Neutrophil (primary cell): ENCODE measurements around the gene KLHL40.

Experiments used
- H3K27ac ChIP-seq: fragments of 200-600 bp; sonication (generic); 2 replicates; pipeline ENCODE4 v1.5.1; 2016; ENCODE audit warnings: mild to moderate bottlenecking, moderate library complexity
- H3K27me3 ChIP-seq: fragments of 200-600 bp; sonication (generic); 2 replicates; pipeline ENCODE4 v1.6.0; 2016; ENCODE audit warnings: mild to moderate bottlenecking
- H3K36me3 ChIP-seq: fragments of 200-600 bp; sonication (generic); 2 replicates; pipeline ENCODE4 v1.5.1; 2017
- H3K4me1 ChIP-seq, 2 experiments: fragments of 200-600 bp in 1 of 2; sonication (generic) in 1 of 2; 1 replicate in 1 of 2; 2 replicates in 1 of 2; pipeline versions ENCODE4 v1.5.1 to v1.6.1; 2013 to 2016; ENCODE audit warnings: low read depth in 1 of 2, low read length in 1 of 2, mild to moderate bottlenecking in 1 of 2, moderate library complexity in 1 of 2; ENCODE audit not compliant: control insufficient read depth in 1 of 2, insufficient read depth in 1 of 2
- H3K4me3 ChIP-seq, 2 experiments: fragments of 200-600 bp in 1 of 2; sonication (generic) in 1 of 2; 1 replicate in 1 of 2; 2 replicates in 1 of 2; pipeline ENCODE4 v1.5.1; 2013 to 2016; ENCODE audit warnings: low read depth in 1 of 2, low read length in 1 of 2, mild to moderate bottlenecking in 1 of 2, moderate library complexity in 1 of 2
- H3K9me3 ChIP-seq: fragments of 200-600 bp; sonication (generic); 2 replicates; pipeline ENCODE4 v1.5.1; 2016
- TF ChIP-seq, protein P1 (sequence below): fragments of 200-600 bp; sonication (generic); IDR thresholded peaks from 2 replicates; pipeline ENCODE4 v1.5.1; 2016; ENCODE audit warnings: antibody characterized with exemption

The KLHL40 gene

DNA sequence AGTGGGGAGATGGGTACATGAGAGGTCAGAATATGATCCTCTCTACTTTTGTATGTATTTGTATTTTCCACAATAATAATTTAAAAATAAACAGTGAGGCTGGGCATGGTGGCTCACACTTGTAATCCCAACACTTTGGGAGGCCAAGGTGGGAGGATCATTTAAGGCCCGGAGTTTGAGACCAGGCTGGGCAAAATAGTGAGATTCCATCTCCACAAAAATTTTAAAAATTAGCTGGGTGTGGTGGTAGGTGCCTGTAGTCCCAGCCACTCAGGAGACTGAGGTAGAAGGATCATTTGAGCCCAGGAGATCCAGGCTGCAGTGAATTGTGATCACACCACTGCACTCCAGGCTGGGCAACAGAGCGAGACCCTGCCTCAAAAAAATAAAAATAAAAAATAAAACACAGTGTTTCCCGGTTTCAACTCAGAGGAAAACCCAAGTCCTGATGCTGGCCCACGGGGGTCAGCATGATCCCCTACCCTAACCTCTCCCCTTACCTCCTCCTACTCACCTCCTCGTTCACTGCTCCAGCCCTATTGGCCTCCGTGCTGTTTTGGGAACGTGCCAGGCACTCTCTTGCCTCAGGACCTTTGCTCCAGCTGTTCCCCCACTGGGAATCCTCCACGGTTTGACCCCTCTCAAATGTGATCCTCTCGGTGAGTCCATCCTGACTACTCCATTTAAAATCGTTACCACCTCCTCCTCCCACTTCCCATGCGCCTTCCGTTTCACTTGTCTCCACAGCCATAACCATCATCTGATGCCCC, 2.9 kb upstream of the KLHL40 start:
- Histone ChIP-seq H3K4me1 (peaks cover 0 to 5% of the 10 kb centered on the region in 2 experiments), H3K27ac (no peak overlapping the region), H3K9me3 (no peaks in the 10 kb centered on the region), H3K27me3 (peaks cover 67% of the 10 kb centered on the region), H3K4me3 (no peak overlapping the region), H3K36me3 (no peaks in the 10 kb centered on the region)
- TF ChIP-seq, protein P1, sequence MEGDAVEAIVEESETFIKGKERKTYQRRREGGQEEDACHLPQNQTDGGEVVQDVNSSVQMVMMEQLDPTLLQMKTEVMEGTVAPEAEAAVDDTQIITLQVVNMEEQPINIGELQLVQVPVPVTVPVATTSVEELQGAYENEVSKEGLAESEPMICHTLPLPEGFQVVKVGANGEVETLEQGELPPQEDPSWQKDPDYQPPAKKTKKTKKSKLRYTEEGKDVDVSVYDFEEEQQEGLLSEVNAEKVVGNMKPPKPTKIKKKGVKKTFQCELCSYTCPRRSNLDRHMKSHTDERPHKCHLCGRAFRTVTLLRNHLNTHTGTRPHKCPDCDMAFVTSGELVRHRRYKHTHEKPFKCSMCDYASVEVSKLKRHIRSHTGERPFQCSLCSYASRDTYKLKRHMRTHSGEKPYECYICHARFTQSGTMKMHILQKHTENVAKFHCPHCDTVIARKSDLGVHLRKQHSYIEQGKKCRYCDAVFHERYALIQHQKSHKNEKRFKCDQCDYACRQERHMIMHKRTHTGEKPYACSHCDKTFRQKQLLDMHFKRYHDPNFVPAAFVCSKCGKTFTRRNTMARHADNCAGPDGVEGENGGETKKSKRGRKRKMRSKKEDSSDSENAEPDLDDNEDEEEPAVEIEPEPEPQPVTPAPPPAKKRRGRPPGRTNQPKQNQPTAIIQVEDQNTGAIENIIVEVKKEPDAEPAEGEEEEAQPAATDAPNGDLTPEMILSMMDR, result no peak

DNA sequence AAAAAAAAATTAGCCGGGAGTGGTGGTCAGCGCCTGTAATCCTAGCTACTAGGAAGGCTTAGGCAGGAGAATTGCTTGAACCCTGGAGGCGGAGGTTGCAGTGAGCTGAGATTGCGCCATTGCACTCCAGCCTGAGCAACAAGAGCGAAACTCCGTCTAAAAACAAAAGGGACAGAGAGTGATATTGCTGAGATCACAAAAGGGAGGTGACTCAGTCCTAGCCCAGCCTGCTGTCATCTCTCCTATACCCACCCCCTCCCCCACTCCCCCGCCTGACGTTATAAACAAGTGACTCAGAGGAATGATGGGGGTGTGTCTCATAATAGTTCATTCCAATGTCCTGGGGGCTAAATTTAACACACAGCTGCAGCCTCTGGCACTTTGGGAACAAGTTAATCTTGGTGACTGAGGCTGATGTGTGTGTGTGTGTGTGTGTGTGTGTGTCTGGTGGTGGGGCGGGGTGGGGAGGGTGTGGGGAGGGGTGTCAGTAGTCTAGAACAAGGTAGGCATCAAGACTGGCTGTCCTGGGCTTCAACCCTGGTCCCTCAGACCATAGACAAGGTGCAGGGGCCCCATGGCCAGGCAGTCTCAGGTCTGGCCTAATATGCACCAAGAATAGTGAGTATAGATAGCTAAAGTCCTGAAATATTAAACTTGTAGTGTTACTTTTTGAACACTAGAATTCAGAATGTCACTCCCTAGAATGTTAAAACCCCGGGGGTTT, 1.3 kb upstream of the KLHL40 start:
- TF ChIP-seq, protein P1, result no peak
- Histone ChIP-seq H3K4me3 (no peak overlapping the region), H3K27me3 (peaks cover 79% of the 10 kb centered on the region), H3K4me1 (peaks cover 0 to 5% of the 10 kb centered on the region in 2 experiments), H3K9me3 (no peaks in the 10 kb centered on the region), H3K36me3 (no peaks in the 10 kb centered on the region), H3K27ac (no peak overlapping the region)

DNA sequence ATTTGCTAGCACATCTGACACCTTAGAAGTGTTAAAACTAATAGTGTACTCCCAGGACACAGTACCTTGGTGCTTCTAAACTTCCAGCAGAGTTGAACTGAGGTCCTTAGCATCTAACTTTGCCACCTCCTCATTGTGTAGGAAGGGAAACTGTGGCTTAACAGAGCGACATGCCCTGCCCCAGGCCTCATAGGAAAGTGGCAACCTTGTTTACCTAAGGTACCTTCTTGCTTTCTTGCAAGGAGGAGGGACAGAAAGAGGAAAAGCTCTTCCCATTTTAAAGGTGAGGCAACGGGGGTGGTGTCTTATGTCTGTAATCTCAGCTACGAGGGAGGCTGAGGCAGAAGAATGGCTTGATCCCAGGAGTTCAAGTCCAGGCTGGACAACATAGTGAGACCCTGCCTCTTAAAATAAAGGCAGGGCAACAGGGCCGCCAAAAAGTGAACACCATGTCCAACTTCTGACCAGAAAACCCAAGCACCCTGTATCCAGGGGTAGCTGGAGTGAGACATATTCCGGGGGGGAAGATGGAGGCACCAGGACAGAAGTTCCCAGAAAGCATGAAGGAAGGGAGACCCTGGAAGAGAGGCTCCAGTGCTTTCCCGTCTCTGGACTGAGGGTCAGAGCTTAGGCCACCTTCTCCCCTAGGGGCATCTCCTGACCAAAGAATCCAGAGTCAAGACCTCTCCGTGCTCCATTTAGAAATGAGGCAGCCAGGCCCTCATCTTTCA, 540 bp upstream of the KLHL40 start:
- no peak overlapping the region for H3K27ac ChIP-seq
- H3K9me3 ChIP-seq, result no peaks in the 10 kb centered on the region
- peaks cover 0 to 5% of the 10 kb centered on the region in 2 experiments for H3K4me1 ChIP-seq
- H3K27me3 ChIP-seq, result peaks cover 86% of the 10 kb centered on the region
- TF ChIP-seq, protein P1, result no peak
- H3K36me3 ChIP-seq, result no peaks in the 10 kb centered on the region
- H3K4me3 ChIP-seq, result no peak overlapping the region

DNA sequence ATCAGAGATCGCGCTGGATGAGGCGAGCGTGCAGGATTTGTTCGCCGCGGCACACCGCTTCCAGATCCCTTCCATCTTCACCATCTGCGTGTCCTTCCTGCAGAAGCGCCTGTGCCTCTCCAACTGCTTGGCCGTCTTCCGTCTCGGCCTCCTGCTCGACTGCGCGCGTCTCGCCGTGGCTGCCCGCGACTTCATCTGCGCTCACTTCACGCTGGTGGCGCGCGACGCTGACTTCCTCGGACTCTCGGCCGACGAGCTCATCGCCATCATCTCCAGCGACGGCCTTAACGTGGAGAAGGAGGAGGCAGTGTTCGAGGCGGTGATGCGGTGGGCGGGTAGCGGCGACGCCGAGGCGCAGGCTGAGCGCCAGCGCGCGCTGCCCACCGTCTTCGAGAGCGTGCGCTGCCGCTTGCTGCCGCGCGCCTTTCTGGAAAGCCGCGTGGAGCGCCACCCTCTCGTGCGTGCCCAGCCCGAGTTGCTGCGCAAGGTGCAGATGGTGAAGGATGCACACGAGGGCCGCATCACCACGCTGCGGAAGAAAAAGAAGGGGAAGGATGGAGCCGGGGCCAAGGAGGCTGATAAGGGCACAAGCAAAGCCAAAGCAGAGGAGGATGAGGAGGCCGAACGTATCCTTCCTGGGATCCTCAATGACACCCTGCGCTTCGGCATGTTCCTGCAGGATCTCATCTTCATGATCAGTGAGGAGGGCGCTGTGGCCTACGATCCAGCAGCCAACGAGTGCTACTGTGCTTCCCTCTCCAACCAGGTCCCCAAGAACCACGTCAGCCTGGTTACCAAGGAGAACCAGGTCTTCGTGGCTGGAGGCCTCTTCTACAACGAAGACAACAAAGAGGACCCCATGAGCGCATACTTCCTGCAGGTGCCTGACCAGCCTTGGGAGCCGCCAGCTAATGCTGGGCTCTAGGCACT, 819 bp downstream of the KLHL40 start:
- Histone ChIP-seq H3K27ac (no peak overlapping the region), H3K4me3 (no peak overlapping the region), H3K36me3 (no peaks in the 10 kb centered on the region), H3K9me3 (no peaks in the 10 kb centered on the region), H3K27me3 (peaks cover 89% of the 10 kb centered on the region), H3K4me1 (peaks cover 0 to 5% of the 10 kb centered on the region in 2 experiments)
- TF ChIP-seq, protein P1, result no peak
